Upper lobe of left lung (tissue), 4 donors: Measurements from ENCODE around the gene MYLK.

ENCODE experiments used
- EP300 ChIP-seq, 4 donors: sonication (generic); formaldehyde crosslinking; IDR thresholded peaks; one replicate each; pipeline ENCODE4 v1.5.1; 2017; ENCODE audit warnings: antibody characterized with exemption in 4 of 4, control low read depth in 2 of 4
- TF ChIP-seq, protein P1 (sequence below), 6 experiments: fragments of 450-650 bp in 4 of 6; fragments of 200-600 bp in 2 of 6; sonication (generic) in 2 of 6; IDR thresholded peaks; one replicate each; pipeline ENCODE4 v1.5.1; 2016 to 2019; ENCODE audit warnings: antibody characterized with exemption in 6 of 6

DNA sequence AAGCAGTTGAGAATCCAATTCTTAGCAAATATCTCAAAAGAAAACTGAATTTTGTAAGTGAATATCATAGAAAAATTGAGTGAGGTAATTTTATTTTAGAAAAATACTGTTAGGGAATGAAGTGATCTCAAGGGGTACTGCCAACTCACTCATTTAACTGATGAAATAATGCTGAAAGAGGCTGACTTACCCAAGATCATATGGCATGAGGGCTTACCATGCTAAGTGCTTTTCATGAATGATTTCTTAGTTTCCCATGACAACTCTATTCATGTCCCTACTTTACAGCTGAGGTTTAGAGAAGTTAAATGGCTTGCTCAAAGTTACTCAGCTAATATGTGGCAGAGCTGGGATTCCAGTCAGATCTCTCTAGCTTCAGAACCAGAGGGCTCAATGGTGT lies 46.3 kb upstream of the MYLK start:
- TF ChIP-seq, protein P1, sequence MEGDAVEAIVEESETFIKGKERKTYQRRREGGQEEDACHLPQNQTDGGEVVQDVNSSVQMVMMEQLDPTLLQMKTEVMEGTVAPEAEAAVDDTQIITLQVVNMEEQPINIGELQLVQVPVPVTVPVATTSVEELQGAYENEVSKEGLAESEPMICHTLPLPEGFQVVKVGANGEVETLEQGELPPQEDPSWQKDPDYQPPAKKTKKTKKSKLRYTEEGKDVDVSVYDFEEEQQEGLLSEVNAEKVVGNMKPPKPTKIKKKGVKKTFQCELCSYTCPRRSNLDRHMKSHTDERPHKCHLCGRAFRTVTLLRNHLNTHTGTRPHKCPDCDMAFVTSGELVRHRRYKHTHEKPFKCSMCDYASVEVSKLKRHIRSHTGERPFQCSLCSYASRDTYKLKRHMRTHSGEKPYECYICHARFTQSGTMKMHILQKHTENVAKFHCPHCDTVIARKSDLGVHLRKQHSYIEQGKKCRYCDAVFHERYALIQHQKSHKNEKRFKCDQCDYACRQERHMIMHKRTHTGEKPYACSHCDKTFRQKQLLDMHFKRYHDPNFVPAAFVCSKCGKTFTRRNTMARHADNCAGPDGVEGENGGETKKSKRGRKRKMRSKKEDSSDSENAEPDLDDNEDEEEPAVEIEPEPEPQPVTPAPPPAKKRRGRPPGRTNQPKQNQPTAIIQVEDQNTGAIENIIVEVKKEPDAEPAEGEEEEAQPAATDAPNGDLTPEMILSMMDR (IDR thresholded peaks at IDR 0.05) = no peak
- no peak for TF ChIP-seq EP300 (IDR thresholded peaks at IDR 0.05)
